Epithelial cell of proximal tubule (primary cell): Measurements from ENCODE around the gene KLF1. TPM values are rescaled to one million over a fixed set of nuclear protein-coding genes. Genes with fewer than 3 reads are reported as not detected.

Experiments used
- DNase-seq: peaks from one replicate; pipeline ENCODE4 v3.0.0-alpha.2; 2011; ENCODE audit warnings: low read depth
- H3K4me3 ChIP-seq: 2 replicates; pipeline ENCODE4 v1.5.1; 2011; ENCODE audit warnings: low read depth, mild to moderate bottlenecking, low read length
- total RNA-seq: library from RNA; depleted of rRNA; stranded (reverse); fragments of >200 nt; gene quantifications from 2 replicates; pipeline ENCODE4 v1.2.3, GENCODE V29; 2015
- TF ChIP-seq, protein P1 (sequence below): conservative IDR thresholded peaks from 2 replicates; pipeline ENCODE4 v1.5.1; 2012; ENCODE audit warnings: low read depth, mild to moderate bottlenecking, low read length

The KLF1 gene
- total RNA-seq, 1 donor from 2014 or later, result not detected

DNA sequence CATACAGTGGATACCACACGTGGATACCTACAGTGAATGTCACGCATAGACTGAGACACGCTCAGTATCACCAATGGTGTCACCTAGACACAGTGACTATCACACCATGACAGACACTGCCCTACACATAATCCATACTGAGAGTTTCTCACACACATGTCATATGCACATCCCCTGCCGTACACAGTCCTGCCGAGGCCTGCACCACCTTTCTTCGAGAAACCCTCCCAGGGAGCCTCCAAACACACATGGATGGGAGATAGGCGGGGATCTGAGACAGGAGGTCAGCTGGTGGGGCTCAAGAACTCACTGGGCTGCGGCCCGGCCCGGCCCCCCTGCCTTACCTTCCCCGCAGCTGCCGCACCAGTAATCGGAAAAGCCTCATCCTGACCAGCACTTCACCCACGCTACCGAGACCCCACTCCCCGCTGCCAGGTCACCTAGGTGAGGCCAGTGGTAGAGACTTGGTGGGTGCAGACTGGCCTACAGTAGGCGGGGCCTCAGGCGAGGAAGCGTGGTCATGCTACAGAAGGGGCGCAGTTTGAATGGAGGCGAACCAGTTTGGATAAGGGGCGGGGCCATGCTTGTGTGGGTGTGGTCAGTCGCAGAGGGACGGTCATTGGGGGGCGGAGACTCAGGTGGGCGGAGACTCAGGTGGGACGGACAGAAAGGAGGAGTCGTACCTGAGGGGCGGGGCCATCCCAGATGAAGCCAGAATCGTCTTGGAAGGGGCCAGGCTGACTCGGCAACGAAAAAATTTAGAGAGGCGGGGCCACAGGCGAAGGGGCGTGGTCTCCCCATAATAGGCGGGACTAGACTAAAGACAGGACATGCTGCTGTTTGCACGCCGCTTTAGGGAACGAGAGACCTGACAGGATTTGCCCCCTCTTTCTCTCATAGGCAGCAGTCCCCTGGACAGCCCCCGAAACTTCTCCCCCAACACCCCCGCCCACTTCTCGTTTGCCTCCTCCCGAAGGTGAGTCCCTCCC, 46.6 kb downstream of the KLF1 start:
- H3K4me3 ChIP-seq, result peak overlapping the region; percentile 40
- TF ChIP-seq, protein P1, sequence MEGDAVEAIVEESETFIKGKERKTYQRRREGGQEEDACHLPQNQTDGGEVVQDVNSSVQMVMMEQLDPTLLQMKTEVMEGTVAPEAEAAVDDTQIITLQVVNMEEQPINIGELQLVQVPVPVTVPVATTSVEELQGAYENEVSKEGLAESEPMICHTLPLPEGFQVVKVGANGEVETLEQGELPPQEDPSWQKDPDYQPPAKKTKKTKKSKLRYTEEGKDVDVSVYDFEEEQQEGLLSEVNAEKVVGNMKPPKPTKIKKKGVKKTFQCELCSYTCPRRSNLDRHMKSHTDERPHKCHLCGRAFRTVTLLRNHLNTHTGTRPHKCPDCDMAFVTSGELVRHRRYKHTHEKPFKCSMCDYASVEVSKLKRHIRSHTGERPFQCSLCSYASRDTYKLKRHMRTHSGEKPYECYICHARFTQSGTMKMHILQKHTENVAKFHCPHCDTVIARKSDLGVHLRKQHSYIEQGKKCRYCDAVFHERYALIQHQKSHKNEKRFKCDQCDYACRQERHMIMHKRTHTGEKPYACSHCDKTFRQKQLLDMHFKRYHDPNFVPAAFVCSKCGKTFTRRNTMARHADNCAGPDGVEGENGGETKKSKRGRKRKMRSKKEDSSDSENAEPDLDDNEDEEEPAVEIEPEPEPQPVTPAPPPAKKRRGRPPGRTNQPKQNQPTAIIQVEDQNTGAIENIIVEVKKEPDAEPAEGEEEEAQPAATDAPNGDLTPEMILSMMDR, result no peak
- peak; percentile 20 for DNase-seq

DNA sequence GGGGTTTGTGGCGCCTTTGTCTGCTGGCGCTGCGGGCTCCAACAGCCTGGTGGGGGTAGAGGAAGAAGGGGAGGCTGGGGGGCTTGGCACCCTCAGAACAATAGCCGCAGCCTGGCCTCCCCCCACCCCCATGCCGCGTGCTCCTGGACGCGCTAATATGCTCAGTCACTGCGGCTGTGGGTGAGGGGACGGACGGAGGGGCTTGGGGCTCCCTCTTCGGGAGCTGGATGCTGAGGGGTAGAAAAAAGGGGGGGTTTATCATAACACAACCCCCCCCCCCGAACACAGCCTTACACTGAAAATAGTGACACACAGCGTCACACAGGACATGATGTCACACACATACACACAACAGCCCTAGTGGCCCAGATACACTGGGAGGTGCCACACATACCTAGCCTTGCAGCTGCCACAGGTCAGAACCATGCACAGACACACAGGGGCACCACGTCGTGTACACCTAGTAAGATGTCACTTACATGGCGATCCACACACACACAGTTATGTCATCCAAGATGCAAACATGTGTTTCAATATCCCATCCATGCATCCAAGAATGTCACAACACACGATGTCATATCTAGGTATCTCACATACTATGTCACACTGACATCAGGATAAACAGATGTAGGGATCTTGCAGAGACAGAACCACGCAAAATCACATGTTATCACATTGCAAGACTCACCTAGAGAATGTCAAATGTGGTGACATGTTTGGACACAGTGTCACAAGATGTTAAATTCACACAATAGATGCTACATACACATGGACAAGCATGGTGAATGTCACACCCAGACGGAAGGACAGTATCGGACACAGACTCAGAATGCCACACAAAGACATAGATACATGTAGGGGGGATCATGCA, 47.9 kb downstream of the KLF1 start:
- H3K4me3 ChIP-seq, result no peak overlapping the region
- TF ChIP-seq, protein P1, result no peak
- no peak for DNase-seq

DNA sequence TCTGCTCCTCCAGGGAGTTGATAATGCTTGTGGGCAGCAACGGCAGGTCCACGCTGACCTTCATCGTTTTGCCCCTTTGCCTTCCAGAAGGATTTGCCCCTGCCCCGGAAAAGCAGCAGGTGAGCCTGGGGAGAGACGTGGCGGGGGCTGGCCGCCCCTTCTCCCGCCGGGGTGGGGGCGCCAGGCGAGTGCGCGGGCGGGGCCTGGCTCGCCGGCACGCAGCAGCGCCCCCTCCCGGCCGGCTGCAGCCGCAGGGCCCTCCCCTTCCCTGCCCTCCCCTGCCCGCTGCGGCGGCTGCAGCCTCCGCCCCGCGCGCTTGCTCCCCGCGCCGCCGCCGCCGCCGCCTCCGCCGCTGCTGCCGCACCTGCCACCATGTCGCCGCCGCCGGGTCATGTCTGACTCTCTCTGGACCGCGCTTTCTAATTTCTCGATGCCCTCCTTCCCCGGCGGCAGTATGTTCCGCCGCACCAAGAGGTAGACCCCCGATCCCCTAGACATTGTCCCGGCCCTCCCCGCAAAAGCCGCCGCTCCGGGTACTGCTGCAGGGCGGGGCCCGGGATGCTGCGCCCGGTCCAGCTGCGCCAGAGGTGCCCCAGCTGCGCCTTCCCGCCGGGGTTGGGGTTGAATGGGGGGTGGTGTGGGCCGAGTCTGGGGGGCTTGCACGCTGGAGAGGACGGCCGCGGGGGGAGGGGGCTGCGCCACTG, 48.7 kb downstream of the KLF1 start, which contains the start of gene MAST1:
Gene MAST1, plus strand, starts transcription at position 334 of the 704 bp plus-strand sequence. Its CDS starts 58 bp downstream, at position 392.
- DNase-seq, result no peak

DNA sequence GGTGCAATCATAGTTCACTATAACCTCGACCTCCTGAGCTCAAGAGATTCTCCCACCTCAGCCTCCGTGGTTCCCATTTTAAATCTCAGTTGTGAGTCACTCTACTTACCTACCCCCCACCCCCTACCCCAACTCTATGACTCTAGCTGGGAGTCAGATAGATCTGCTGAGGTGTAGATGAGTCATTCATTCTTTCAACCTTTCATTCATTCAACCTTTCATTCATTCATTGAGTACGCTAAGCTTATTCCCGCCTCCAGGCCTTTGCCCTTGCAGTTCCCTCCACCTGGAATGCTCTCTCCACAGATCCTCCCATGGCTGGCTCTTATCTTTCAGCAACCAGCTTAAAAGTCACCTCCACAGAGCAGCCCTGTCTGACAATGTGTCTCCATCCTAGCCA, 49.8 kb downstream of the KLF1 start:
- H3K4me3 ChIP-seq, result no peak overlapping the region
- no peak for DNase-seq
- TF ChIP-seq, protein P1, result no peak

More for the DNA sequence above, 48.7 kb downstream of the KLF1 start, which contains the start of gene MAST1:
- H3K4me3 ChIP-seq, result peak within 1 kb of the TSS; percentile 46
- TF ChIP-seq, protein P1, result no peak

DNA sequence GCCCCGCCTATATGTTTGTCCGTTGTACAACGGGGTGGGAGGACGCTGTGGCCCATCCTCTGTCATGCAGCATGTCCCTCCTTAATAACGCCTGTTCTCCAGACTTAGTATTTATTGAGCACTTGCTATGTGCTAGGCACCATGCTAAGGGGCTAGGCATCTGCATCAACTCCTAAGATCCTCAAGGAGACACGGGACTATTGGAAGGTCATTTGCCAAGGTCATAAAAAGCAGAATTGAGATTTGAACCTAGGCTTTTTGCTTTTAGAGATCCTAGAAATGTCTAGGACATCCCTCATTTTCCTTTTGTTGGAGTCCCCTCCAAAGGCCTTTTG, 50.5 kb downstream of the KLF1 start:
- TF ChIP-seq, protein P1, result no peak
- no peak for DNase-seq
- no peak overlapping the region for H3K4me3 ChIP-seq

DNA sequence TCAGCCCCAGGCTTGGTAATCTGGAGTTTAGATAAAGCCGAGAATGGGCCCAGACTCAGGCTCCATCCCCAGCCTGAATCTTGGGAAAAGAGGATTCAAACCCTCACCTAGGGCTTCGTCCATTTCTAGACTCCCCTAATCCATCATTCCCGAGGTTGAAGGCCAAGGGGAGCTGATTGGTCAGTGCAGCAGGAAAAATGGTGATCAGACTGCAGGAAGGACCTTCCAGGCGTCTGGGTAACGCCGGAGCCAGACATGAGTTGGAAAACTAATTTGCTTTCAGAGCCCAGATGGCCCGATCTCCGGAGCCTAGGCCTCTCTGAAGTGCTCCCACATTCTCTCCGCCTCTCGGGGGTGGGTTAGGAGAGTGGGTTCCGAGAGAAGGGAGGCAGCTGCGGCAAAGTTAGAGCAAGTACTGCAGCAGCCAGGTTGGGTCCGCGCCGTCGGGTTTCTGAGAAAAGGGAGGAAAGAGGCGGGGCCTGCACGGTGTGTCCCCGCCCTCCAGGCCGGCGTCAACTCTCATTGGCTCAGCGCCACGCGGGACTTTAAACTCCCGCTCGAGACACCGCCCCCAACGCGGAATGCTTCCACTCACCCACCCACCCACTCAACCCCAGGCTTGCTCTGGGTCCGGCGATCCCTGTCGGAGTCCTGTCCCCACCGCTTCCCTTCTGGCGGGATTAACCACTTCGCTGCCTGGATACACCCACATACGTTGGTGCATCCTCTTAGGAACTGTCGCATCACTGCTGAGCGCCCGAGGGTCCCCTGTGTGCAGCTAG, 51.8 kb downstream of the KLF1 start:
- TF ChIP-seq, protein P1, result no peak
- no peak overlapping the region for H3K4me3 ChIP-seq
- no peak for DNase-seq
